Middle frontal gyrus (tissue), 1 donor: ENCODE measurements around the gene RAP1A.
"Not testable (repeated sequence)": the region's sequence is repeated elsewhere in the genome, so short reads cannot be mapped to it uniquely, and the experiment has no call there.

Experiments
- DNase-seq: peaks from one replicate; pipeline ENCODE4 v3.0.0-alpha.2; 2015; ENCODE audit warnings: low spot score; ENCODE audit errors: extremely low spot score

Gene RAP1A

DNA sequence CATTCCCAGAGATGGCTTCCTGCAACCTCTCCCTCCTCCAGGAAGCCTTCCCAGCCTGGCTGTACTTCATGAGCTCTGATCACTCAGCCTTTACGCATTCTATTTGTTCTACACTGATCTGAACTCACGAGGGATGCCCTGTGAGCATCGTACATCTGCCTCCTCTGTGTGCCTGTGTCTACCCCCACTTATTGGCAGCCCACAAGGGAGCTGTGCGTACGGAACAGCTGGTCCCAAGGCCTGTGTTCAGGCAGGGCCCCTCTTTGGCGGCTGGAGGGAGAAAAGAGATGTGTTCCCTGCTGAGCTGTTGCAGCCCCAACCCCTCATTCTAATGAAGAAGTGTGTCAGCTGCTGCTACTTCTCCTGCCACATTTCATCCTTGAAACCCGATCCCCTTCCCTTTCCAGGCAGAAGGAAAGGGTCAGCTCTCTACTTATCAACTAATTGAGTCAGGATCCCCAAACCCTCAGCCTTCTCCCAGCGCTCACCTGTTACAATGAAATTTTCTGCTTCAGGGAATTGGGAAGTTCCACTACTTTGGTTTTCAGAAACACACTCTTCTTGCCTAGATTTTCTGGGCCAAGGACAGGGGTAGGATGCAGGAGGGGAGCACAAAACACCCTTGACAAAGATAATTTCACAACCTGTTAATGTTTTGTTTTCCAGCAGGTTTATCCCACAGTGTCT, 116.4 kb downstream of the RAP1A start:
- DNase-seq, result no peak

GRCh38 chr1:111736548-111737215, 117.1 kb downstream of the RAP1A start:
- DNase-seq, result no peak

GRCh38 chr1:111737216-111738132, 117.9 kb downstream of the RAP1A start:
- no peak for DNase-seq

DNA sequence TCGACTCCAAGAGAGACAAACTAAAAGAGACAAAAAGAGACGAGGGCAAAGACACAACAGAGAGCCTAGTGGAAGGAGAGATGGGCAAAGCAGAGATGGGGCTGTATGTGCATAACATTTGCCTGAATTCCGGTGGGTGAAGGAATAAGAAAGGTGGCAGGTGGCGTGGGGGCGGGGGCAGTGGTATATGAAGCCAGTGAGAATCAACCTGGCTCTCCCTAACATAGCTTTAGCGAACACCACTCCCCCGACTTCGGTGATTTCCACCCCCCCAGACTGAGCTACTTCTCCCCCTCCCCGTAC, 118.5 kb downstream of the RAP1A start:
- DNase-seq, result no peak

- DNase-seq, result peak; percentile 69
Observed at GRCh38 chr1:111738436-111739193, 119.0 kb downstream of the RAP1A start.

GRCh38 chr1:111739194-111739924, 119.8 kb downstream of the RAP1A start, which contains the start of gene INKA2:
TSS of gene INKA2 (minus strand) at chr1:111739395. CDS start at chr1:111739242, 153 bp downstream.
- peak; percentile 90 for DNase-seq

GRCh38 chr1:111739925-111740765, 120.6 kb downstream of the RAP1A start:
- no peak for DNase-seq

DNA sequence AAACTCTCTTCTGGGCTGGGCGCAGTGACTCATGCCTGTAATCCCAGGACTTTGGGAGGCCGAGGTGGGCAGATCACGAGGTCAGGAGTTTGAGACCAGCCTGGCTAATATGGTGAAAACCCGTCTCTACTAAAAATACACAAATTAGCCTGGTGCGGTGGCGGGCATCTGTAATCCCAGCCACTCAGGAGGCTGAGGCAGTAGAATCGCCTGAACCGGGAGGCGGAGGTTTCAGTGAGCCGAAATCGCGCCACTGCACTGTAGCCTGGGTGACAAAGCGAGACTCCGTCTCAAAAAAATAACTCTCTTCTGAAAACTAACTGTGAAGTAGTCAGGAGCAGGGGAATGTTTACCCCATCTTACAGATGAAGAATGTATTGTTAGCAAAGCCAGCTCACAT, 122.7 kb downstream of the RAP1A start:
- DNase-seq, result not testable (repeated sequence)

- no peak for DNase-seq
Observed at GRCh38 chr1:111742938-111743549, 123.5 kb downstream of the RAP1A start.

- no peak for DNase-seq
Observed at GRCh38 chr1:111743679-111744101, 124.1 kb downstream of the RAP1A start.

DNA sequence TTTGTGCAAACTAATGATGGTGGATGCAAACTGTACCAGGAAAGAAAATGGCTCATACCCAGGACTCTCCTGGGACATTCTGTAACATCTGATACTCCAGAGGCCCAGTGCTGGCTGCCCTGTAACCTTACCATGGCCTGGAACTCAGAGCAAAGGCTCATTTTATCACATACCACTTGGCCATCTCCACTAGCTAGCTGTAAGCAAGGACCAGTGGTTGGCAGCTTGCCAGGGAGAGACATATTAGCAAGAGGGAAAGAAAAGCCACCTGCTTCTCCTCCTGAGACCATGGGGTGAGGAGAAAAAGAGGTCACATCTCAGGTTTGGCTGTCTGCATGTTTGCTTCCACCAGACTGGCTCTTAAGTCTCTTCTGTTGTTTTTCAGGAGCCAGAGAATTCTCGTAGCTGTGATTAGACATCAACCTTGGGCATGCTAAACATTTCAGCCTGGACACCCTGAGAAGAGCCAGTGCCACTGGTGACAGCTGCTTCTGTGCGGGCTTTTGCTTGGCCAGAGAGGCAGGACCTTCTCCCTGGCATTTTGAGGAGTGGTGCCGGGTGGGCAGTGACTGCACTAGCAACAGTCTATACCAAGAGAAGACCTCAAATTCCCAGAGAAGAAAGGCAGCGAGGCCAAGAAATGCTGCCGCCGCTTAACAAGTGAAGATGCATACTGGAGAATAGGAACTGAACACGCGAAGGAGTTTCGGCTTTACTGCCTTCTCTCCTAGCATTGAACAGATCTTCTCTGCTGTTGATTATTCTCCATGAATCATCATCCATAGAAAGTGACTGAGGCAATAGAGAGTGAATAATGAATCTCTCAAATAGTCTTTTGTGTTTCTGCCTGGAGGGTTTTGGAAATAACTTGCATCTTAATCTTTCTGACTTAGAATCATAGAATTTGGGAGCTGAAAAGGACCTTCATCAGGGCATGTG, 126.4 kb downstream of the RAP1A start:
- no peak for DNase-seq

GRCh38 chr1:111746614-111746999, 127.0 kb downstream of the RAP1A start:
- no peak for DNase-seq

DNA sequence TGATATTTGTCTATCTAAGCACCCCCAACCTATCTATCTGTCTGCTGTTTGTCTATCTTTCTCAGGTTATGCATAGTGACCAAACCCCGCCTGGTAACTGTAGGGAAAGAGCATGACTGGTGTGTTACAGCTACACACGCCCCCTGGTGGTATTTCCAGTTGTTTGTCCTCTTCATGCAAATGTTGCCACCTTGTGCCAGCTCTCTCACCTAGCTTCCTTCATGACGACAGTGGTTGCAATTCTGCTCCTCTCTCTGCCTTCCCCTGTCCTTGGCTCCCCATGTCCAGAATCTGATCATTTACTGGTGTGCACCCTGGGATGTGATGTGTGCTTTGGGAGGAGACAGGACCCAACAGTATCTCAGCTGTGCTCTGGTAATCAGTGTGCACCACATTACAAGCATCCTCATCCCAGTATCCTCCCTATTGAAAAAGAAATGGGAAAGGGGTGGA, 127.7 kb downstream of the RAP1A start:
- DNase-seq, result no peak

DNA sequence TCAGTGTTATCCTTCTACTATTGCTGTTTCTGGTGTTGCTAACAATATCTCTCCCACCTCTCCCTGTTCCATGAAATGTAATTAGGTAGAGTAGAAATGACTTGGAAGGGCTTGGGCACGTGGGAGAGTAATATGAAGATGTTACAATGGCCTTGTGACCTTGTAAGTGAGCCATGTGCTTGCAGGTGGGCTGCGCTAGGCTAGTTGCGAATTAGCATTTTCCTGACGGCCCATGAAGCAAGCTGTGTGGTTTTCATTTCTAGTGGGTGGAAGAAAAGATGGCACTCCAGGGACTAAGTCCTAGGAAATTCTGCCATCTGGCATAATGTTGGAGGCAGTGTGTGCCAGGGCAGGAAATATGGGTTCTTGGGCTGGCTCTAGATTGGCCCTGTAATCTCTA, 128.4 kb downstream of the RAP1A start:
- DNase-seq, result no peak

GRCh38 chr1:111749628-111750027, 130.0 kb downstream of the RAP1A start:
- no peak for DNase-seq

DNA sequence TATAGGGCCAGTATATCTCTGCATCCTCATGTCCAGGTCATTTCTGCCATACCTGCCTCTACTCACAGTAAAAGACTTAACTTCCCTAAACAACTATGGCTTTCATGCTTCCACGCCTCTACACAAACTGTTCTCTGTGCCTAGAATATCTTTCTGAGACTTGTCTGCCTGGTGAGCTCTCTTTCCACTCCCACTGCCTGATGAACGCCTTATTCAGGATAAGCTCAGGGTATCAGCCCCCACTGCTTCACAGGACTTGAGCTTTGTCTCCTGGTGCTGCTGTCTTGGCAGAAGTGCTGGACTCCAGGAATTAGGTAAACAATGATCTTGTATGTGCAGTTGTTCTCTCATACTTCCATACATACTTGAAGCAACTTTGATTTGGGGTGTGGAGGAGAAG, 131.3 kb downstream of the RAP1A start:
- DNase-seq, result no peak

- no peak for DNase-seq
Observed at GRCh38 chr1:111751906-111752575, 132.5 kb downstream of the RAP1A start.

DNA sequence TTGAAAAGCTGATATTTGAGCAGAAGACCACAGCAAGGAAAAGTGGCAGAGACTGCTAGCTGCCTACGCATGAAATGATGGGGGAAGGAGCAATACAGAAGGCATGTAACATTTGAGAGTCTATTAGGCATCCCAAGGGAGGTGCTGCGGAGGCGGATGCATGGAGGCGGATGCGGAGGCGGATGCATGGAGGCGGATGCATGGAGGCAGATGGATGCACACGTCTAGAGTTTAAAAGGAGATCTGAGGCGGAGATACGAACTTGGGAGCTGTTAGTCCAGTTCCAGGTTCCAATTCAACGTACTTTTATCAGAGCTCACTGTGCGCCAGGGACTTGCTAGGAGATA, 135.4 kb downstream of the RAP1A start:
- DNase-seq, result no peak
